Muscle of leg (tissue), 11 donors: ENCODE results near the gene ITGA11. TPM values are rescaled to one million over a fixed set of nuclear protein-coding genes. Genes with fewer than 3 reads are reported as not detected.
A peak's percentile ranks its signal among the peaks of the same experiment; 100 is the strongest.

Source experiments
- DNase-seq: peaks from one replicate; pipeline ENCODE4 v3.0.0; 2013
- H3K27ac ChIP-seq: one replicate; pipeline ENCODE4 v1.5.1; 2013; ENCODE audit warnings: mild to moderate bottlenecking, low read length, control low read depth
- H3K27me3 ChIP-seq: one replicate; pipeline ENCODE4 v1.6.1; 2013; ENCODE audit warnings: low read length; ENCODE audit not compliant: control insufficient read depth, insufficient read depth
- H3K36me3 ChIP-seq: one replicate; pipeline ENCODE4 v1.6.1; 2013; ENCODE audit warnings: low read length; ENCODE audit not compliant: control insufficient read depth, insufficient read depth
- H3K4me1 ChIP-seq: one replicate; pipeline ENCODE4 v1.6.1; 2013; ENCODE audit warnings: low read length; ENCODE audit not compliant: control insufficient read depth, insufficient read depth
- H3K4me3 ChIP-seq: one replicate; pipeline ENCODE4 v1.5.1; 2013; ENCODE audit warnings: low read length, control low read depth
- H3K9me3 ChIP-seq: replicated peaks from 2 replicates; pipeline ENCODE4 v1.6.1; 2013; ENCODE audit warnings: low read depth, low read length; ENCODE audit not compliant: control insufficient read depth
- WGBS: methylation state at CpG from one replicate; pipeline ENCODE4 v1.1.5; 2013; ENCODE audit warnings: missing lambda C conversion rate; ENCODE audit not compliant: insufficient coverage; 5-methylcytosine and 5-hydroxymethylcytosine counted together
- polyA plus RNA-seq, 8 donors: library from polyadenylated mRNA; unstranded; fragments of 120-200 nt; gene quantifications; one replicate each; pipeline versions ENCODE4 v1.2.1 to v1.2.3, GENCODE V29; 2013; ENCODE audit warnings: inconsistent platforms in 1 of 8, low replicate concordance in 1 of 8; ENCODE audit not compliant: insufficient read length in 8 of 8, insufficient read depth in 1 of 8
- total RNA-seq: library from RNA; stranded (reverse); fragments of 120-200 nt; gene quantifications from one replicate; pipeline ENCODE4 v1.2.4, GENCODE V29; 2013

Gene ITGA11
- total and polyA plus RNA-seq, 9 donors, result 1.8 to 17.9 (median 5.5) TPM

DNA sequence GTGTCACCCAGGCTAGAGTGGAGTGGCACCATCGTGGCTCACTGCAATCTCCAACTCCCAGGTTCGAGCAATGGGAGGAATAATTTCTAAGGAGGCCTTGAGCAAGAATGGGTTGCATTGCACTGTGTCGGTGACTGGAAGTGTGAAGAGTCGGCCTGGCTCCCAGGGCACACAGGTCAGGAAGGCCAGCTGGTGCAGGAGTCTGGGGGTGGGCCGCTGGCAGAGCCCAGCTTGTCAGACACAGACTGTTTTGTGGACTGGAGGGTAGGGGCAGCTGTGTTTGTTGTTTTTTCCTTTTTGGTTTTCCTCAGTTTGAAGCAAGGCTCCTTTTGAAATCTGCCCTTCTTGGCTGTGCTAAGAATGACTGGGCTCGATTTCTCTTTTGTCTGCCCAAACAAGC is 66.2 kb downstream of the ITGA11 start:
- no peak for DNase-seq
- Histone ChIP-seq H3K27me3 (peaks cover 2% of the 10 kb centered on the region), H3K27ac (no peak overlapping the region), H3K36me3 (no peaks in the 10 kb centered on the region), H3K4me3 (no peak overlapping the region), H3K4me1 (peaks cover 54% of the 10 kb centered on the region), H3K9me3 (no peaks in the 10 kb centered on the region)
- 83% methylated on average over 2 of the region's 6 CpGs for WGBS

DNA sequence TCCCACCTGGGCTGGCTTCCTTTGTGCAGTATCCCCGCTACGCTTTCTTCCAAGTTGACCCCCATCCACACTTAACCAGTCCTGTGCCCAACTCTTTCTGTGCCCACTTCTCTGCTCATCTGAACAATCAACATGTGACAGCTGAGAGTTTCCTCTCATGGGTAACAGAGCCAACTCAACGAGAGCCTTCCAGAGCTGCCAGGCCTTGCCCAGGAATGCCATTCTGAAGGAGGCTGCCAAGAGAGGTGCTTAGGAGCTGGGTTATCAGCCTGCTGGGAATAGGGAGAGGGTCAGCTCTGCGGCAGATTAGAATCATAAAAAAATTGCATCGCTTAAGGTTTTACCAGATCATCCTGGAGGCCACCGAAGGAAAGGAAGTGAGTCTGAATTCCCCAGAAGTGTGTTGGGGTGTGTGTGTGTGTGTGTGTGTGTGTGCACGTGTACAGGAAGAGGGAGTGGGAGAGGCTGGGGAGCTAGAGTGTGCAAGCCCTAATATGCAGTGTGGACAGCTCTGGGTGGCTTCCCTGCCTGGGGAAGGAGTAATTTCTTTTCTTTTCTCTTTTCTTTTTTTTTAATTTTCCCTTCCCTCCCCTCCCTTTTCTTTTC is 66.7 kb downstream of the ITGA11 start:
- no peaks in the 10 kb centered on the region for H3K9me3 ChIP-seq
- H3K4me1 ChIP-seq, result peaks cover 54% of the 10 kb centered on the region
- peaks cover 2% of the 10 kb centered on the region for H3K27me3 ChIP-seq
- peak; percentile 68 for DNase-seq
- WGBS, result 42% methylated on average over 6 of the region's 7 CpGs
- no peak overlapping the region for H3K4me3 ChIP-seq
- H3K27ac ChIP-seq, result peak overlapping the region; percentile 53
- H3K36me3 ChIP-seq, result no peaks in the 10 kb centered on the region

DNA sequence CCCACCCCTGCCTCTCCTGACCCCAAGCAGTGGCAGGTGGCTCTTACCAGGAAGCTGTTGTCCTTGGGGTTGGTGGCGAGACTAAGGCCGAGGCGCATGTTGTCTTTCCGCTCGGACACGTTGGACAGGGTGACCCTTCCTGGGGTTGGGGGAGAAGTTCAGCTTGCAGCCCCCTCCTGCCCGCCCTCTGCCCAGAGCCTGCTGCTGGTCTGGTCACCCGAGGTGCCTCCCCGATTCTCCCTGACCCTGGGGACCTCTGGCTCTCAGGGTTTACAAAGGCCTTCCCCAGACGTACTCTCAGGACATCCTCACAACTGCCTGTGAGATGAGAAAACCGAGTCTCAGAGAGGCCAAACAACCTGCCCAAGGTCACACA is 67.3 kb downstream of the ITGA11 start:
- H3K4me1 ChIP-seq, result peaks cover 54% of the 10 kb centered on the region

DNA sequence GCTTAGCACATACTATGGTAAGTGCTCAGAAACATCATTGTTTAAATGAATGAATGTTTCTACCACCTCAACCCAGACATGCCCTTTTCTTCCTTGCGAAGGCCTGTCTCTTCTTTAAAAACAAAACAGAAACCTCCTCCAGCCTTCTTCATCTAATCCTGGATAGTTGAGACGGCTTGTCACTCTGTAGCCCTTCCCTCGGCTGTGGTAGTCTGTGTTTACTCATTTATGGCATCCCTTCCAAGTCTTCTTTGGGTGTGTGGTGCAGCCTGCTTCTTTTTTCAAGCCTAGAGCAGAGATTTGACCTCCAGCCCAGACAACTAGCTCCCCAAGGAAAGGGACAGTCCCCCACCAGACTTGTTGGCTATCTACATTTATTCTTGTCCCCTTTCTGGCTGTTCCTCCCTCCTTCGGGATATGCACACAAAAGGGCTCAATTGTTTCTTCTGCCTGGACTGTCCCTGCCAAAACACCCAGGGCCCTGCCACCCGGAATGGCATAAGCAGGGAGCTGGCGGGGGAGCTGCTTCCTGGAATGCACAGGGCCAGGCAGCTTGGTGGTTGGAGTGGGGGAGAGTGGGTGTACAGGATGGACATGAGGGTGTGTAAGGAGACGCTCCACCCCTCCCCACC is 67.8 kb downstream of the ITGA11 start:
- Histone ChIP-seq H3K9me3 (no peaks in the 10 kb centered on the region), H3K4me1 (peaks cover 54% of the 10 kb centered on the region), H3K36me3 (no peaks in the 10 kb centered on the region), H3K27me3 (no peaks in the 10 kb centered on the region), H3K4me3 (no peak overlapping the region), H3K27ac (peak overlapping the region; percentile 20)
- WGBS, result 53% methylated on average over 2 of the region's 7 CpGs
- no peak for DNase-seq

More for the DNA sequence above, 67.3 kb downstream of the ITGA11 start:
- DNase-seq, result no peak
- Histone ChIP-seq H3K4me3 (no peak overlapping the region), H3K36me3 (no peaks in the 10 kb centered on the region), H3K27ac (peak overlapping the region; percentile 53), H3K9me3 (no peaks in the 10 kb centered on the region), H3K27me3 (no peaks in the 10 kb centered on the region)
- WGBS, result 73% methylated on average over 4 of the region's 11 CpGs

DNA sequence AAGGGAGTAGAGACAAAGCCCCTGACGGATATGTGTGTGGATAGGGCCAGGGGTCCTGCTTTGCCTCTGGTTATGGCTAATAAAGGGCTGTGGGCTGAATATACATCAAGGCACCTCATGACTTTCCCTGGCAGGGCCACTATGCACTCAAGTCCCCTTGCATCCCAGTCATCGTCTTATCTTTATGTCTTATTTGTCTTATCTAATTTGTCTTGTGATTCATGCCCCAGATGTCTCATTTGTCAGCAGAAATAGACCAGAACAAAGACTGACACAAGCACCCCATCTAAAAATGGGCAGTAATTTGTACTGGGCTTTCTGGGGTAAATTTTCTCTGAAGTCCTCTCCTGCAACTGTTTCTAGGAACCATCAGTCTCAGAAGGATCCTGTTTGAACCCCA is 68.6 kb downstream of the ITGA11 start:
- Histone ChIP-seq H3K36me3 (no peaks in the 10 kb centered on the region), H3K9me3 (no peaks in the 10 kb centered on the region), H3K27me3 (no peaks in the 10 kb centered on the region), H3K27ac (no peak overlapping the region), H3K4me1 (peaks cover 54% of the 10 kb centered on the region), H3K4me3 (no peak overlapping the region)
- WGBS, result no CpG with 5 or more reads among the region's 2 CpGs
- no peak for DNase-seq

DNA sequence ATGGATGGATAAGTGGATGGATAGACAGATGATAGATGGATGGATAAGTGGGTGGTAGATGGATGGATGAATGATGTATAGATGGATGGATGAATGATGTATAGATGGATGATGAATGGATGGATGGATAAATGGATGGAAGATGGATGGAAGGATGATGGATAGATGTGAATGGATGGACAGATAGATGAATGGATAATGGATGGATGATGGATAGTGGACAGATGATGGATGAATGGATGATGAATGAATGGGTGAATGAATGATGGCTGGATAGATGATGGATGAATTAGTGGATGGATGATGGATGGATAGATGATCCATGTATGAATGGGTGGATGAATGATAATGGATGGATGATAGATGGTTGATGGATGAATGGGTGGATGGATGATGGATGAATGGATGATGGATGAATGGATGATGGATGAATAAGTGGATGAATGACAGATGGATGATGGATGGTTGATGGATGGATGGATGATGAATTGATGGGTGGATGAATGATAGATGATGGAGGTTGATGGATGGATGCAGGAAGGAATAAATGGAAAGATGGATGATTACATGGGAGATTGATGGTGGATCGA is 69.3 kb downstream of the ITGA11 start:
- DNase-seq, result no peak
- Histone ChIP-seq H3K27ac (no peak overlapping the region), H3K4me1 (peaks cover 50% of the 10 kb centered on the region), H3K4me3 (no peak overlapping the region), H3K36me3 (no peaks in the 10 kb centered on the region), H3K27me3 (no peaks in the 10 kb centered on the region), H3K9me3 (no peaks in the 10 kb centered on the region)
- whole genome bisulfite sequencing, result 100% methylated on average over 1 of the region's 1 CpG

DNA sequence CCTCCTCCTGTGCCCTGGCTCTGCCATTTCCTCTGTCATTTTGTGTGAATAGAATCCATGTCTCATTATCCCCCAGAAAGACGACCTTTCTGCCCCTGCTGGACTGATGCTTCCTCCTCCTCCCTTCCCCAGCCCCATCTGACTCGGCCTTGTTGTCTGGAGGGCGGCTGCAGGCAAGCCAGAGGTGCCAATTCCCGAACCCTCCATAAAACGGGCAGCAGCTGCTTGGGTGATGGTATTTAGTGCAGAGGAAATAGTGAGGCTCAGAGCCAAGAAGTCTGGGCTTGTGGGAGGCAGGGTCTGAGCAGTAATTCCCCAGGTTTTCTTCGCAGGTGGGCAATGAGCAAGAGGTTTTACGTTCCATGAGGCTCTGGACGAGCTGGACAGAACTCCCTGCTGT is 71.2 kb downstream of the ITGA11 start:
- H3K27me3 ChIP-seq, result no peaks in the 10 kb centered on the region
- peaks cover 35% of the 10 kb centered on the region for H3K4me1 ChIP-seq
- no peak for DNase-seq
- WGBS, result 30% methylated on average over 6 of the region's 8 CpGs
- H3K9me3 ChIP-seq, result peaks cover 4% of the 10 kb centered on the region
- H3K4me3 ChIP-seq, result no peak overlapping the region
- H3K27ac ChIP-seq, result no peak overlapping the region
- H3K36me3 ChIP-seq, result no peaks in the 10 kb centered on the region

DNA sequence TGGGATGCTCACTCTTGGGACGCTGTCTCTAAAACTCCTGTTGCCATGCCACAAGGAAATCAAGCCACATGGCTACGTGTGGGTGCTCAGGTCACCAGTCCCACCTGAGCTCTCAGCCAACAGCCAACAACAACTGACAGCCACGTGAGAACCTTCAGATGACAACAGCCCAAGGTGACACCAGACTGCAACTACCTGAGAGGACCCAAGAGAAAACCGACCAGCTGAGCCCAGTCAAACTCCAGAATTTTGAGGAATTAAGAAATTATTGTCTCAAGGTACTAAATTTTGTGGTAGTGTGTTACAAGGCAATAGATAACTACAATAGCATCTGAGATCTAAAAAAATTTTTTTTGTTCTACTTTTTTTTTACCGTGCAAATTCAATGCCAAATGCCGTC is 75.2 kb downstream of the ITGA11 start:
- H3K27me3 ChIP-seq, result no peaks in the 10 kb centered on the region

DNA sequence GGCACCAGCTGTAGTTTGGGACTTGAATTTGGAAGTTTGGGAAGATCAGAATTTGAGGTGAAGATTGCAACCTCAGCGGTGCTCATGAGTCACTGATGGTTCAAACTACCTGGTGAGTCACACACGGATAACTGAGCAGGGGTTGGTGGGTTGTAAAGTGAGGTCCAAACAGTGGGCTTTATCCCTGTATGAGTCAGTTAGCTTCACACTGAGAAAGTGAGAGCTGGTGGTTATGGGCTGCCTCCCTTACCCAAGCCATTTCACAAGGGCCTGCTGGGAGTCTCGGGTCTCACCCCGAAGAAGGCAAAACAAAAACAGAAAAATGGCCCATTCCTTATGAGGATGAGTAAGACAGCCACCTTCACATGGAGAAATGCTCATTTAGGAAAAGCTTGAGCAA is 77.0 kb downstream of the ITGA11 start:
- no peak for DNase-seq
- H3K36me3 ChIP-seq, result no peaks in the 10 kb centered on the region
- 83% methylated on average over 2 of the region's 4 CpGs for WGBS
- H3K4me1 ChIP-seq, result peaks cover 5% of the 10 kb centered on the region
- H3K9me3 ChIP-seq, result peaks cover 4% of the 10 kb centered on the region
- no peak overlapping the region for H3K27ac ChIP-seq
- H3K27me3 ChIP-seq, result no peaks in the 10 kb centered on the region
- H3K4me3 ChIP-seq, result no peak overlapping the region

More for the DNA sequence above, 75.2 kb downstream of the ITGA11 start:
- H3K27ac ChIP-seq, result no peak overlapping the region
- no peak for DNase-seq
- H3K9me3 ChIP-seq, result peaks cover 4% of the 10 kb centered on the region
- no peak overlapping the region for H3K4me3 ChIP-seq
- no peaks in the 10 kb centered on the region for H3K36me3 ChIP-seq
- peaks cover 17% of the 10 kb centered on the region for H3K4me1 ChIP-seq
- 93% methylated on average over 2 of the region's 6 CpGs for WGBS

DNA sequence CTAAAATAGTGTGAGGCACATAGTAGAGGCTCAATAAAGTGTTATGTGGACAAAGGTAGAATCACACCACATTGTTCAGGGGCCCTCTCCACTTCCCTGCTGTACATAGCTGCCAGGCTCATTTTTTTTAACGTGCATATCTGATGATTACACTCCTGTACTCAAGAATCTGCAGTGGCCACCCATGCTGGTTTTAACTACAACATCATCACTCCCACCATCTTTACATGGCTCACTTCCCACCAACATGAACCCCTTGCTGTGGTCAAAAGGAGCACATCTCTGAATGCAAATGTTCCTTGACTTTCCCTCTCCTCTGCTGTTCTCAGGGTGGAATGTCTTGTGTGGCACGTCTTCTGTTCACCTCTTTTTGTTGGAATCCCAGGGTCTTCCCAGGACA is 77.7 kb downstream of the ITGA11 start:
- Histone ChIP-seq H3K9me3 (peaks cover 4% of the 10 kb centered on the region), H3K4me1 (peaks cover 8% of the 10 kb centered on the region), H3K4me3 (no peak overlapping the region), H3K27ac (no peak overlapping the region), H3K36me3 (no peaks in the 10 kb centered on the region), H3K27me3 (no peaks in the 10 kb centered on the region)
- no peak for DNase-seq
- 97% methylated on average over 2 of the region's 2 CpGs for WGBS
